Loucy (cell line): ENCODE results near the gene MOGAT3.

Experiments used
- H2AFZ ChIP-seq: fragments of 200-600 bp; sonication (generic); 2 replicates; pipeline ENCODE4 v1.6.0; 2016; ENCODE audit warnings: antibody characterized with exemption, mild to moderate bottlenecking, low read length, moderate library complexity
- H3F3A ChIP-seq: fragments of 200-600 bp; 2 replicates; pipeline ENCODE4 v1.6.0; 2016; ENCODE audit warnings: antibody characterized with exemption, low read depth, mild to moderate bottlenecking
- H3K27me3 ChIP-seq: fragments of 200-600 bp; sonication (generic); 2 replicates; pipeline ENCODE4 v1.6.1; 2014; ENCODE audit warnings: low read length, mild to moderate bottlenecking; ENCODE audit not compliant: insufficient read depth, poor library complexity, severe bottlenecking
- H3K36me3 ChIP-seq: fragments of 200-600 bp; sonication (generic); 2 replicates; pipeline ENCODE4 v1.6.1; 2016; ENCODE audit warnings: low read length; ENCODE audit not compliant: insufficient read depth
- H3K4me1 ChIP-seq: fragments of 200-600 bp; sonication (generic); 2 replicates; pipeline ENCODE4 v1.5.1; 2014; ENCODE audit warnings: low read length, mild to moderate bottlenecking; ENCODE audit not compliant: insufficient read depth, poor library complexity, severe bottlenecking
- H3K4me2 ChIP-seq: fragments of 200-600 bp; sonication (generic); 2 replicates; pipeline ENCODE4 v1.6.0; 2014; ENCODE audit warnings: antibody characterized with exemption, low read length, low read depth, mild to moderate bottlenecking; ENCODE audit not compliant: poor library complexity, severe bottlenecking
- H3K4me3 ChIP-seq: fragments of 200-600 bp; sonication (generic); 2 replicates; pipeline ENCODE4 v1.5.1; 2014; ENCODE audit warnings: low read length, mild to moderate bottlenecking, mixed read lengths; ENCODE audit not compliant: poor library complexity, severe bottlenecking
- H3K79me2 ChIP-seq: fragments of 200-600 bp; sonication (generic); 2 replicates; pipeline ENCODE4 v1.6.1; 2014; ENCODE audit warnings: low read length; ENCODE audit not compliant: insufficient read depth
- H3K9ac ChIP-seq: fragments of 200-600 bp; sonication (generic); 2 replicates; pipeline ENCODE4 v1.6.0; 2014; ENCODE audit warnings: mild to moderate bottlenecking, low read depth, low read length, moderate library complexity; ENCODE audit not compliant: poor library complexity, severe bottlenecking
- H3K9me2 ChIP-seq: fragments of 200-600 bp; sonication (generic); replicated peaks from 2 replicates; pipeline ENCODE4 v1.6.1; 2016; ENCODE audit warnings: low read depth, low read length, mixed read lengths
- H3K9me3 ChIP-seq: fragments of 200-600 bp; sonication (generic); 2 replicates; pipeline ENCODE4 v1.6.1; 2014; ENCODE audit warnings: mild to moderate bottlenecking, antibody characterized with exemption, low read length, low read depth; ENCODE audit not compliant: insufficient read depth
- H4K20me1 ChIP-seq: fragments of 200-600 bp; sonication (generic); 2 replicates; pipeline ENCODE4 v1.6.0; 2014; ENCODE audit warnings: antibody characterized with exemption, low read length, mild to moderate bottlenecking; ENCODE audit not compliant: insufficient read depth, poor library complexity, severe bottlenecking
- EZH2phosphoT487 ChIP-seq: fragments of 200-600 bp; IDR thresholded peaks from 2 replicates; pipeline ENCODE4 v1.6.1; 2018; ENCODE audit warnings: antibody characterized with exemption, mild to moderate bottlenecking, moderate library complexity, borderline replicate concordance
- TF ChIP-seq, protein P1 (sequence below): fragments of 200-600 bp; sonication (generic); conservative IDR thresholded peaks from 2 replicates; pipeline ENCODE4 v1.5.1; 2014; ENCODE audit warnings: mild to moderate bottlenecking, antibody characterized with exemption, low read length

MOGAT3 gene

DNA sequence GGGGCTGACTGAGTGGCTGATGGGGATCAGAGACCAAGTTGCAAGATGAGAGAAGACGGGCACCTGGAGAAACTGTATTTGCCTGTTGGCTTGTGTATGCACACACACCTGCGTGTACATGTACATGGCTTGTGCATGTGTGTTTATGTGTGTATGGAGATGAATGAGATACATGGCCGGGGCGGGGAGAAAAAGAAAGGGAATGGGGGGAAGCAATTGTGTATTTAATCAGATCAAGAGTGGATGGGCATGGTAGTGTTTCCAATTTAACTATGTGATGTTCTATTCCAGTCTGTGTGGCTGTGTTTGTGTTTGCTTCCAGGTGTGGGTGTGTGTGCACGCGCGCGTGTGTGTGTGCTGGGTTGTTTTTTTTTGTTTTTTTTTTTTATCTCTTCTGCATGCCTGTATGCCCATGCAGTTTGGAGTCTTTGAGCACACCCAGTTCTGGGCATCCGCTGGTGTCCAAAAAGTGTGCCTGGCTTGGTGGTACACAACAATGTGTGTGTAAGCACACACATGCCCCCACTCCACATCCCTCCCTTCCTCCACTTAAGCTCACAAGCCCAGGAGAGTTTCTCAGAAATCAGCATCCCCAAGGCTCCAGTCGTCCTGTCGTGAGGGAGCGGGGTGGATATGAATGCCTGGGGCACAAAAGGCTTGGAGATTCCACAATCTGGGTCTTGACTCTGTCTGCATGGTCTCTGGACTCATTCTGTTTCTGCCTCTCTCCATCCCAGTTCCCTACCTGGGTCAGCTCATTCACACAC lies 33.0 kb downstream of the MOGAT3 start:
- Histone ChIP-seq H3K9ac (no peak overlapping the region), H3K4me1 (peaks cover 41% of the 10 kb centered on the region), H3K27me3 (no peaks in the 10 kb centered on the region), H2AFZ (no peak overlapping the region), H3F3A (no peaks in the 10 kb centered on the region), H3K36me3 (no peaks in the 10 kb centered on the region), H3K9me3 (no peaks in the 10 kb centered on the region), H3K4me2 (peak overlapping the region; percentile 62), H3K79me2 (0 out of 2 replicates have a peak, but pooled peaks cover 6% of the 10 kb centered on the region), H3K9me2 (no peaks in the 10 kb centered on the region), H3K4me3 (no peak overlapping the region), H4K20me1 (peaks cover 16% of the 10 kb centered on the region)
- TF ChIP-seq, protein P1, sequence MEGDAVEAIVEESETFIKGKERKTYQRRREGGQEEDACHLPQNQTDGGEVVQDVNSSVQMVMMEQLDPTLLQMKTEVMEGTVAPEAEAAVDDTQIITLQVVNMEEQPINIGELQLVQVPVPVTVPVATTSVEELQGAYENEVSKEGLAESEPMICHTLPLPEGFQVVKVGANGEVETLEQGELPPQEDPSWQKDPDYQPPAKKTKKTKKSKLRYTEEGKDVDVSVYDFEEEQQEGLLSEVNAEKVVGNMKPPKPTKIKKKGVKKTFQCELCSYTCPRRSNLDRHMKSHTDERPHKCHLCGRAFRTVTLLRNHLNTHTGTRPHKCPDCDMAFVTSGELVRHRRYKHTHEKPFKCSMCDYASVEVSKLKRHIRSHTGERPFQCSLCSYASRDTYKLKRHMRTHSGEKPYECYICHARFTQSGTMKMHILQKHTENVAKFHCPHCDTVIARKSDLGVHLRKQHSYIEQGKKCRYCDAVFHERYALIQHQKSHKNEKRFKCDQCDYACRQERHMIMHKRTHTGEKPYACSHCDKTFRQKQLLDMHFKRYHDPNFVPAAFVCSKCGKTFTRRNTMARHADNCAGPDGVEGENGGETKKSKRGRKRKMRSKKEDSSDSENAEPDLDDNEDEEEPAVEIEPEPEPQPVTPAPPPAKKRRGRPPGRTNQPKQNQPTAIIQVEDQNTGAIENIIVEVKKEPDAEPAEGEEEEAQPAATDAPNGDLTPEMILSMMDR: no peak
- no peak for TF ChIP-seq EZH2phosphoT487

DNA sequence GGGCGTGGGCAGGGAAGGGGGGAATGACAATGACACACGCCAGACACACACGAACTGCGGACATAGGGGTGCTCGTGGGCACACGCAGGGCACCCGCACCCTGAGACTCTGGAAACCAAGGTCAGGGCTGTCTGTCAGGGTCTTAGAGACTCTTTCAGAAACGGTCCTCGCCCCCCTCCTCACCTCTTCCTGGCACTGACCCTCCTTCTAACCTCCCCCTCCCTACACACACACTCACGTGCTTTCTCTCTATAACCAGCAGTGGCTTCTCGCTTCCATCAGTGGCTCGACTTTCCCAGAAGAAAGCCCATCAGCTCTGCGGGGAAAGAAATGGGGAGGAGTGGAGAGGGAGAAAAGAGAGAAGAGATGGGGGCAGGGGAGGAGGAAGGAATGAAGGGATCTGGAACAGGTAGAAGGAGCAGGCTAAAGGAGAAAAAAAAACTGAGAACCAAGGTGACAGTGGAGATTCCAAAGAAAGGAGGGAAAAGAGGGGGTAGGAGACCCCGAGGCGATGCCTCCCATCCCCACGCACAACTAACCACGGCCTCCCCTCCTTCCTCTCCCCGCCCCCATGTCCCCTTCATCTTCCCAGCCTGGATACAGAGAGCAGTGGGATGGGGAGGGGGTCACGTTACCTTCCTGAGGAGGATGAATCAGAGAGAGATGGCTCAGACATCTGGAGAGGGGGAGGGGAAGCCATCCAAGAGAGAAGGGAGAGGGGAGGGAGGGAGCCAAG lies 33.8 kb downstream of the MOGAT3 start:
- Histone ChIP-seq H3K9me3 (no peaks in the 10 kb centered on the region), H3K36me3 (no peaks in the 10 kb centered on the region), H3K4me2 (peak overlapping the region; percentile 62), H3K4me3 (peak overlapping the region; percentile 34), H3K9me2 (no peaks in the 10 kb centered on the region), H3K27me3 (no peaks in the 10 kb centered on the region), H3K79me2 (0 out of 2 replicates have a peak, but pooled peaks cover 6% of the 10 kb centered on the region), H3K4me1 (peaks cover 44% of the 10 kb centered on the region), H3F3A (no peaks in the 10 kb centered on the region), H4K20me1 (peaks cover 16% of the 10 kb centered on the region), H3K9ac (no peak overlapping the region), H2AFZ (no peak overlapping the region)
- TF ChIP-seq, protein P1: no peak
- TF ChIP-seq EZH2phosphoT487: no peak

DNA sequence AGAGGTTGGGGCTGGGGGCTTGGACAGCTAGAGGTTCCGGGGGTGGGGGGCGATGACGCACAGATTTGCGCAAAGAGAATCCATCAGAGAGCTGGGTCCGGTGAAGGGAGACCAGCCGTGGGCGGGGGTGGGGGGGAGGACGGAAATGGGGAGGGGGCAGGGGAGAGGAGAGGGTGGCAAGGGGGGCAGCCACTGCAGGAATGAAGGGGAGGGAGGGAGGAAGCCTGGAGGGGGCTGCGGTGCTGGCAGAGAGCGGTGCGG lies 34.3 kb downstream of the MOGAT3 start:
- Histone ChIP-seq H4K20me1 (peaks cover 16% of the 10 kb centered on the region), H3K4me1 (peaks cover 41% of the 10 kb centered on the region), H3K9ac (no peak overlapping the region), H3K36me3 (no peaks in the 10 kb centered on the region), H3K9me3 (no peaks in the 10 kb centered on the region), H3K4me2 (peak overlapping the region; percentile 62), H3F3A (0 out of 2 replicates have a peak, but pooled peaks cover under 1% of the 10 kb centered on the region), H3K27me3 (no peaks in the 10 kb centered on the region), H3K4me3 (peak overlapping the region; percentile 34), H3K79me2 (0 out of 2 replicates have a peak, but pooled peaks cover 6% of the 10 kb centered on the region), H3K9me2 (no peaks in the 10 kb centered on the region), H2AFZ (no peak overlapping the region)
- TF ChIP-seq, protein P1: no peak
- no peak for TF ChIP-seq EZH2phosphoT487
